Thymus (tissue), 2 donors: ENCODE measurements around the gene NKAPL. TPM values are rescaled to one million over a fixed set of nuclear protein-coding genes. Genes with fewer than 3 reads are reported as not detected.

ENCODE experiments used
- polyA plus RNA-seq: library from polyadenylated mRNA; stranded (reverse); fragments of 200-250 nt; gene quantifications from one replicate; pipeline ENCODE4 v1.2.3, GENCODE V29; 2013
- total RNA-seq: library from RNA; stranded (reverse); fragments of 120-200 nt; gene quantifications from one replicate; pipeline ENCODE4 v1.2.4, GENCODE V29; 2013
- donor health status: healthy.

Gene NKAPL
- total and polyA plus RNA-seq, 2 donors = 0.52 to 1.5 TPM

Other genes starting within 250 kb of the NKAPL start
- gene ZNF165, start 178.7 kb upstream of the NKAPL start, total RNA-seq = 0.99 TPM
- 1.6 TPM for gene ZNF165, start 178.7 kb upstream of the NKAPL start, polyA plus RNA-seq
- 8.5 TPM for gene ZSCAN16, start 134.7 kb upstream of the NKAPL start, total RNA-seq
- gene ZSCAN16, start 134.7 kb upstream of the NKAPL start, polyA plus RNA-seq = 15.4 TPM
- 10.4 TPM for gene ZKSCAN8, start 117.4 kb upstream of the NKAPL start, total RNA-seq
- gene ZKSCAN8, start 117.4 kb upstream of the NKAPL start, polyA plus RNA-seq = 5.3 TPM
- gene ZSCAN9, start 34.0 kb upstream of the NKAPL start, total RNA-seq = 7.3 TPM
- gene ZSCAN9, start 34.0 kb upstream of the NKAPL start, polyA plus RNA-seq = 9.7 TPM
- gene ZKSCAN4, start 7.0 kb upstream of the NKAPL start, total RNA-seq = 9.9 TPM
- 8.6 TPM for gene ZKSCAN4, start 7.0 kb upstream of the NKAPL start, polyA plus RNA-seq
- gene ZSCAN26, start 7.8 kb downstream of the NKAPL start, total RNA-seq = 15.0 TPM
- gene ZSCAN26, start 7.8 kb downstream of the NKAPL start, polyA plus RNA-seq = 18.2 TPM
- gene PGBD1, start 22.3 kb downstream of the NKAPL start, total RNA-seq = 3.2 TPM
- gene PGBD1, start 22.3 kb downstream of the NKAPL start, polyA plus RNA-seq = 4.5 TPM
- 3.4 TPM for gene ZSCAN31, start 76.9 kb downstream of the NKAPL start, total RNA-seq
- 3.9 TPM for gene ZSCAN31, start 76.9 kb downstream of the NKAPL start, polyA plus RNA-seq
- gene ZKSCAN3, start 90.7 kb downstream of the NKAPL start, total RNA-seq = 5.1 TPM
- 3.2 TPM for gene ZKSCAN3, start 90.7 kb downstream of the NKAPL start, polyA plus RNA-seq
- 9.6 TPM for gene ZSCAN12, start 140.4 kb downstream of the NKAPL start, total RNA-seq
- 4.1 TPM for gene ZSCAN12, start 140.4 kb downstream of the NKAPL start, polyA plus RNA-seq
- gene ZSCAN23, start 184.2 kb downstream of the NKAPL start, total RNA-seq = 2.3 TPM
- 0.30 TPM for gene ZSCAN23, start 184.2 kb downstream of the NKAPL start, polyA plus RNA-seq